HG02884 (cell line): ENCODE measurements around the gene SLC1A7.

Experiments used
- ATAC-seq: cut with Tn5 transposase; IDR thresholded peaks from one replicate; pipeline ENCODE4 v1.9.1; 2021; ENCODE audit warnings: mild to moderate bottlenecking, moderate library complexity; ENCODE audit not compliant: unreplicated experiment

The SLC1A7 gene

GRCh38 chr1:53063744-53064515 lies 78.5 kb downstream of the SLC1A7 start:
- no peak for ATAC-seq

- ATAC-seq: no peak
Observed at GRCh38 chr1:53062708-53063591, 79.5 kb downstream of the SLC1A7 start.

GRCh38 chr1:53061859-53062707 lies 80.4 kb downstream of the SLC1A7 start, which contains the start of gene PODN:
TSS of gene PODN (plus strand) at chr1:53062213. CDS start at chr1:53069856, 7,643 bp downstream.
- no peak for ATAC-seq

GRCh38 chr1:53061123-53061858 lies 81.1 kb downstream of the SLC1A7 start:
- ATAC-seq: no peak

- ATAC-seq: no peak
Observed at GRCh38 chr1:53060579-53060978, 81.9 kb downstream of the SLC1A7 start.

- no peak for ATAC-seq
Observed at GRCh38 chr1:53057127-53057526, 85.3 kb downstream of the SLC1A7 start.

GRCh38 chr1:53051676-53052075 lies 90.8 kb downstream of the SLC1A7 start:
- ATAC-seq: no peak

- no peak for ATAC-seq
Observed at GRCh38 chr1:53050310-53050709, 92.1 kb downstream of the SLC1A7 start.

GRCh38 chr1:53049574-53049967 lies 92.9 kb downstream of the SLC1A7 start:
- ATAC-seq: no peak

GRCh38 chr1:53048960-53049573 lies 93.4 kb downstream of the SLC1A7 start:
- no peak for ATAC-seq

GRCh38 chr1:53047737-53048736 lies 94.4 kb downstream of the SLC1A7 start:
- no peak for ATAC-seq

- no peak for ATAC-seq
Observed at GRCh38 chr1:53046930-53047329, 95.5 kb downstream of the SLC1A7 start.

- ATAC-seq: no peak
Observed at GRCh38 chr1:53044926-53045325, 97.5 kb downstream of the SLC1A7 start.

GRCh38 chr1:53043271-53043670 lies 99.2 kb downstream of the SLC1A7 start:
- no peak for ATAC-seq

- ATAC-seq: no peak
Observed at GRCh38 chr1:53038566-53038965, 103.9 kb downstream of the SLC1A7 start.
